ENCODE data around the gene SYT13. TPM values are rescaled to one million over a fixed set of nuclear protein-coding genes. Genes with fewer than 3 reads are reported as not detected.
"Not testable (repeated sequence)": the region's sequence is repeated elsewhere in the genome, so short reads cannot be mapped to it uniquely, and the experiment has no call there.

Gene SYT13
- polyA plus RNA-seq, 3 donors = 0.33 to 2.5 TPM; not detected in 1

DNA sequence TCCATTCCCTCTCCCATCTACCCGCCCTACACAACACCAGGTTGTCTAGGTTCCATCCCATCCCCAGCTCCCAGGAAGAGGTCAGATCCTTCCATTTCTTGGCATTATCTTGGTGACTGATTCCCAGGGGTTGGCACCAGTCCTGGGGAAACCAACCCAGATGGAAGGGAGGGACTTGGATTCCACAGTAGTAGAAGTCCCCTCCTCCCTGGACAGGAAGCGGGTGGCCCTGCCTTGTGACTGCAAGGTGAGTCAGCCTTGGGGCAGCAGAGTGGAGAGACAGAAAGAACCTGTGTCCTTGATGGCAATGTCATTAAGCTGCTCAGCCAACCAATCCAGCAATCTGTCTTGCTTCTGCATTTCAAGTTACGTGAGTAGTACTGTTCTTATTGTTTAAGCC lies 26.5 kb downstream of the SYT13 start:
- 61 to 87% (median 83%) methylated on average over 3 of the region's 3 CpGs for WGBS, 3 donors
- no peak overlapping the region for H3K27ac ChIP-seq (ENCODE audit: low read depth, low read length)

DNA sequence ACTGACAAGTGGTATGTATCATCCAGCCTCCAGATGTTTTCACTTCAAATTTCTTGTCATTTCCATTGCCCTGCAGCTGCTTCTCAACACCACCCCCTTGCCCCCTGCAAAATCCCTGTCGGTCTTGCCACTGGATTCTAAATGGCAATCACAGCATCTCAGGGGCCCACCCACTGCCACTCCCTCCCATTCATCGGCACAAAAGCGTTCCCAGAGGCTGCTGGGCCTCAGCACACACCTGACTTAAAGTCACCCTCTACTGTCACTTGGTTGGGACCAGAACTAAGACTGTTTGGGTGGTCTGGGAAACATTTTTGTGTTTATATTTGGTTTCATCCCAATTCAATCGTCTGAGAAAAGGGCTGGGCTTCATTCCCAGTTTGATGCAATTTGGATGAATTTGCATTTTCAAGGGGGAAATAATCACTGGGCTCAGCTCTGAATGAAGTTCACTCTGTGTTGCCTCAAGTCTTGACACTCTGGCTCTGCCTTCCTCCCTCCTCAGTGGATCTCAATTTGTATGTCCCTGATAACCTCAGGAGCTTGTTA lies 27.1 kb downstream of the SYT13 start:
- H3K27ac ChIP-seq (ENCODE audit: low read depth, low read length) = no peak overlapping the region
- 26 to 47% (median 36%) methylated on average over 4 of the region's 4 CpGs for WGBS, 3 donors

DNA sequence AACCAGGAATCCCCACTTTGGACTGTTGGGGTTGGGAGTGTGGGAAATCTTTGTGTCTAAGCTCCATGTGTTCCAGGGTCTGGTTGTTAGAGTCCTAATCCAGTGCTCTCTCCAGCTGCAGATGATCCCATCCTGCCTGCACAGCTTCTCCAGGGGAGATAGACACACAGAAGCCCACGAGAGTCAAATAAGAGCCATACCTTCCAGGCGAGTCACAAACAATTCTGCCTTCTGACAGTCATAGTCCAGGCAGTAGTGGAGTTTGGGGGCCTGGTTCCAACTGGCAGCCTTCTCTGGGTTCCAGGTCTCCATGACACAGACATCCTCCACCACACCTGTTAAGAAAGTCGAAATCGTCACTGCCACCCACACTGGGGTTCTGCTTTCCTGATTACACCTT lies 32.1 kb downstream of the SYT13 start:
- WGBS, 3 donors = 69 to 89% (median 83%) methylated on average over 4 of the region's 4 CpGs

DNA sequence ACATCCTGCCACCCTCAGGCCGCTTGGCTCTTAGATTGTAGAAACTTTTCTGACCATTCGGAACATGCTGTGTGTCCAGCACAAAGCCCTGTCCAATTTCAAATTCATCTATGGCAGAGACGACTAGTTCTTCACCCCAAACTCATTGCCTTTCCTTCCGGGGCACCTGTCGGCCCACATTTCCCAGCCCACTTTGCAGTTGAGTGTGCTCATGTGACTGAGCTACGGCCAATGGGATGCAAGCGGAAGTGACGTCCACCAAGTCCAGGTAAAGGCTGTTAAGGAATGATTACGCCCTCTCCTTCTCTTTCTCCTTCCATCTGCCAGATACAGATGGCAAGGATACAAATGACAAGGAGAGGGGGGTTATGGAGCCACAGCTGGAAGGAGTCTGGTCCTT lies 32.5 kb downstream of the SYT13 start:
- WGBS, 3 donors = 81 to 89% (median 81%) methylated on average over 9 of the region's 9 CpGs

More for the DNA sequence above, 32.1 kb downstream of the SYT13 start:
- H3K27ac ChIP-seq (ENCODE audit: low read depth, low read length) = no peak overlapping the region

DNA sequence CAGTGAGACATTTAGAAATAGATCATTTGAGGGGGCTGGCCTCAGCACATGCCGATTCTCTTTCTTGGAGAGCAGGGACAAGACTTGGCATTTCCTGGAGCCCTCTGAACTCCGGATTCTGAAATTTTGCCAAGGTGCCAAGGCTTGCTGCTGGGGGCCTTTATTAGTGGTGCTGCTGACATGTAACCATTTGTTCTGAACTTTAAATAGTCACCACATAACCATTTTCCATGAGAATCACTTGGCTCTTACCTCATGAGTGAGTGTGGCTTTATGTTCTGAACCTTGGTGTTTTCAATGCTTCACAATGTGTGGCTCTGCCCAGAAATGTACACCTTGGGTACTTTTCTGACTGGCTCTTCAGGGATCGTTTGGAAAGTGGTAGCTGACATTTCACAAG lies 33.3 kb downstream of the SYT13 start:
- 53 to 63% (median 63%) methylated on average over 3 of the region's 3 CpGs for WGBS, 3 donors
- no peak overlapping the region for H3K27ac ChIP-seq (ENCODE audit: low read depth, low read length)

More for the DNA sequence above, 32.5 kb downstream of the SYT13 start:
- H3K27ac ChIP-seq (ENCODE audit: low read depth, low read length) = no peak overlapping the region

DNA sequence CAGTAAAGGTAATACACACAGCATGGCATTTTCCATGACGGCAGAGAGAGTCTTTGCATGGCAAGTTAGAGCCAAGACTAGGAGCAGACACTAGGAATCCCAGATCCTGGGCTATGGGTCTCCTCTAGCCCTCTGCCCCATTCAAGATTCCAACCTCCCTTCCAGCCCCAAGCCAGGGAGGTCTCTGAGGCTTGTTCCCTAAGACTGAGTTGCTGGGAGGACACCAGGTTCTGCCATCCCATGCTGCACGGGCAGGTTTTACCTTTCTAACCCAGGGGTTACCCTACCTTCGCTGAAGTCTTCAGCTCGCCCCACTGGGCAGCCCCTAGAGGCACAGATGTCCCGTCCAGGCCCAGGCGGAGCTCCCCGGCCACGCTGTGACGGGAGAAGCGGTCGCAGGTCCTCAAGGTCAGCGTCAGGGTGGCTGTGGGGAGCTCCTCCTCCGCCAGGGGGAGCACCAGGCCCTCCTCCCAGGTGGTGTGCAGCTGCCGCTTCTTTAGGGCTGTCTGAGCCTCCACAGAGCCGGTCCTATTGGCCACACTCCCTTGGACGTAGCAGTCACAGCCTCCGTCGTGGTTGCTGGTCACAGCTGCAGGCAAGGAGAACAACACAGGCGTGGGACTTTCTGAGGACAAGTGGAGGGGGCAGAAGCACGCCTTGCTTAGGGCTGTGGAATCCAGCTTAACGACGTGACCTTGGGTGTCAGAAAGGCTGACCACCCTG lies 33.8 kb downstream of the SYT13 start:
- H3K27ac ChIP-seq (ENCODE audit: low read depth, low read length) = no peak overlapping the region
- 28 to 63% (median 61%) methylated on average over 22 of the region's 22 CpGs for WGBS, 3 donors

DNA sequence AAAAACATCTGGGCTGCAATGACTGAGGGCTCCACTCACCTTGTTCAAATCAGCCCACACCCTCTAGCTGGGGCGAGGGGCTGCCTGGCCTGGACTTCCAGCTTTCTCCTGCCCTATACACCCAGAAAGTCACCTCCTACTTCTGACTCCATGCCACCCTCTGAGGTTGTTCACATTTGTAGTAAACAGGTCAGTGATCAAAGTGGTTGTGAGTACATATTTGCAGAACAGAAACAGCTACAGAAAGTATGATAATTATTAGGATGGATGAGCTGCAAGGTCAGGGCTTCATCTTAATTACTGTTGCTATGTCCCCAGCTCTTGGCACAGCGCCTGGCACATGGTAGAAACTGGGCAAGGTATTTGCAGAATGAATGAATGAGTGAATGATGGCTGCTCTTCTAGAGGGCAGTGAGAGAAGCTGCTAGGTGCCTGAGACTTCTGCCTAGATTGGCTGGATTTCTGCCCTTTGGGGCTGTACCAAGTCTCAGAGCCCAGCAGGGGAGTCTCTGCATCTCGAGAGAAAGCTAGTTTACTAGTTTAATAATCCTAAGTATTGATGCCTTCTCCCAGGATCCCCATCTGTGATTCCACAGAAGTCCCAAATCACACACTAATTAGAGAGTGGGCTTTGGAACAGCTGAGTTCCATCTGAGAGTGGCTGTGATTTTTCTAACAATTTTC lies 36.0 kb downstream of the SYT13 start:
- WGBS, 3 donors = 64 to 66% (median 65%) methylated on average over 3 of the region's 3 CpGs
- no peak overlapping the region for H3K27ac ChIP-seq (ENCODE audit: low read depth, low read length)

DNA sequence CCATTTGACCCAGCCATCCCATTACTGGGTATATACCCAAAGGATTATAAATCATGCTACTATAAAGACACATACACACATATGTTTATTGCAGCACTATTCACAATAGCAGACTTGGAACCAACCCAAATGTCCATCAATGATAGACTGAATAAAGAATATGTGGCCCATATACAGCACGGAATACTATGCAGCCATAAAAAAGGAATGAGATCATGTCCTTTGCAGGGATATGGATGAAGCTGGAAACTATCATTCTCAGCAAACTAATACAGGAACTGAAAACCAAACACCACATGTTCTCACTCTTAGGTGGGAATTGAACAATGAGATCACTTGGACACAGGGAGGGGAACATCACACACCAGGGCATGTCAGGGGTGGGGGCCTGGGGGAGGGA lies 36.8 kb downstream of the SYT13 start:
- H3K27ac ChIP-seq (ENCODE audit: low read depth, low read length) = not testable (repeated sequence)
- 95 to 100% (median 98%) methylated on average over 1 of the region's 1 CpG for WGBS, 3 donors

DNA sequence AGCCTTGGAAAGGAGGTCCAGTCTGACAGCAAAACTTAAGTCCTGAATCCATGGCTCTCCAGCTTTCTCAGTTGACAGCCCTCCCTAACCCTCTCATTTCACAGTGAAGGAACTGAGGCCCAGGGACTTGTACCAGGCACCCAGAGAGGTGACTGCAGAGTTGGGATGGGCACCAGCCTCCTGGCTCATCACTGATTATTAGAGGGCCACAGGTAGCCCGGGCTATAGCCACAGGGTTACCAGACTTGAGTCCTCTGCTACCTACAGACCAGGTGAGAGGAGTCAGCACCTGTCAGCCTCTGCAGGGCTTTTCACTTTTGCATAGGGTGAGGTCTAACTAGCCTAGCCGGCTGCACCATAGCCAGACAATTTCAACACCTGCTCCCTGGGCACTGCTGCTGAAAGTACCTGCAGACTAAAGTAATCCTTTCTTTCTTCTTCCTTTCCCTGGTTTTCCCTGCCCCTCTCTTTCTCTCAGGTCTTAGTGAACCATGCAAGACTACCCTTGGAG lies 37.6 kb downstream of the SYT13 start:
- WGBS, 3 donors = 71 to 95% (median 93%) methylated on average over 2 of the region's 2 CpGs
- H3K27ac ChIP-seq (ENCODE audit: low read depth, low read length) = no peak overlapping the region

DNA sequence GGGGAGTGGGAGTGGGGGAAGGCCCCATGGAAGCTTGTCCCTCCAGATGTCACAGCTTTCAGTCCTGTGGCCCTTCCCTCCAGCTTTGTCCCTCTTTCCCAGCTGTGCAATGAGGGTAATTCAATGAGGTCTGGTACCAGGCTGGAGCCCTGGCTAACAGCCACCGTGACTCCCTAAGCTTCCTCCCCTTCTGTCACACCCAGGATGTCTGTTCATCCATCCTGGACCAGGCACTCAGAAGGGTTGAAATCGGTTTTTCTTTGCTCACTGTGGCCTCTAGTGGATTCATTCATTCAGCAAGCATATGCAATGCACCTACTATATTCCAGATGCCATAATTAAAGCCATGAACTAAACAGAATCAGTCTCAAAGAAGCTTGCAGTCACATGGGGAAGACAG lies 38.7 kb downstream of the SYT13 start:
- no peak overlapping the region for H3K27ac ChIP-seq (ENCODE audit: low read depth, low read length)
- 38 to 64% (median 39%) methylated on average over 2 of the region's 2 CpGs for WGBS, 3 donors

DNA sequence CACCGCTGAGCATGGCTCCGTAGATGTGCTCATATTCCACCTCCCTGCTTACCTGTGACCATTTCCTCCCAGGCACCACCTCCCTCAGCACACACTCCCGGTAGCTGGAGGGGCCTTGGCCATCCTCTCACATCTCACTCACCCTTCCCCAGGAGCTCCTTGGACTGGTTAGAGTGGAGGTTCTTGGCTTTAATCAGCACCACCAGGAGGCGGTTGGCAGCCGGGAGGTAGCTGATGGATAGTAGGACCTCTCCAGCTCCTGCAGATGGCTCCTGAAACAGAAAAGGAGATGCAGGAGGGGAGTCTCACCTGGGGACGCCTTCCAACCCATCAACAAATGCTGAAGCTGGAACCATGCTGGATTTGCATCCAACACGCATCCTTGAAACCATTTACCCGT lies 39.9 kb downstream of the SYT13 start:
- 92 to 96% (median 94%) methylated on average over 8 of the region's 8 CpGs for WGBS, 3 donors
- no peak overlapping the region for H3K27ac ChIP-seq (ENCODE audit: low read depth, low read length)

DNA sequence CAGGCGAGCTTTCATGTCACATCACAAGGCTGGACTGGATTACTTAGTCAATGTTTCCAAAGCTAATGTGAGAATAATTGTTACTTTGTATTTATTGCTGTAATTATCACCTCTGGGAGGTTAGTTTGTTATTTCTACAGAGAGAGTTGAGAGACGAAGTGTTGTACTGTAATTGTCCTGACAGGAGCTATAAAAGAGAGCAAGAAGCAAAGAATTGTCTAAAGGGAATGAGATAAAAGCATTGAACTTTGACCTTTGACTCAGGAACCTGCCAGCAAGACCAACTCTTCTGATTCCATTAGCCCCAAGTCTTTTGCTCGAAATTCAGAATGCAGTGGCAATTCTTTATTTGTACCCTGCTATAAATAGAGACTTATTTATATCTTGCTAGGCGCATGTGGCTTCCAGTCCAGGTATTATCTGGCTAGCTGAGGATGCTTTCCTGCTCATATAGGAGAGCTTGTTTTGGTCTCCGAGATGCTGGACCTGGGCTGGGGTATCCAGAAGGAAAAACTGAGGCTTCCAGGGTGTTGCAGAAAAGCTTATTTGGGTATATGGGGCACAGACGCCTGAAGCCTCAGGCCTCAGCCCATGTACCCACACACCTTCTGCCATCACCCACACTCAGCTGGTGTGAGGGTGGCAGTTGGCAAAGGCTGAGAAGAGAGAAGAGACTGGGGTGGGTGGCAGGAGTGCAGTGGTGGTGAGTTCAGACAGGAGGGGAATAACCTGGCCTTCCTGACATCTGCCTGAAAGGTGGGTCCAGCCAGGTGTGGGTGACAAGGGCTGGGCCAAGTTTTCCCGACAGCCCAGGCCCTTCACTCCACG lies 40.7 kb downstream of the SYT13 start:
- 82 to 92% (median 86%) methylated on average over 8 of the region's 8 CpGs for WGBS, 3 donors
- H3K27ac ChIP-seq (ENCODE audit: low read depth, low read length) = no peak overlapping the region

DNA sequence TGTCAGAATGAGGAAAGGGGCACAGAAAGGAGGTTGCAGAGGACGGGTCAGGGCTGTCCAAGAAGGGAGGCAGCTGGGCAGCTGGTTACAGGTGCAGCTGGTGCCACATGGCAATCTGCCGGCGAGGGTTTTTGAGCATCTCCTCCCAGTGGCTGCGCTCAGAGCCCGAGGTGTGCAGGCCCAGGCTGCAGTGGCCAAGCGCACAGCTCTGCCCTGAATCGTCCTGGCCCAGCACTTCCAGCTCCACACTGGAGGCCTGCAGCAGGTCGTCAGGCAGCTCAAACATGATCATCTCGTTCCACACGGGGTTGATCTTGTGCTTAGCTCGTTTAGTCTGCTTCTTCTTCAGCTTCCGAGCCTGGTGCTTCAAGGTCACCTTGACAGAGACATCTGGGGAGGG lies 42.2 kb downstream of the SYT13 start:
- 83 to 86% (median 84%) methylated on average over 12 of the region's 12 CpGs for WGBS, 3 donors
- no peak overlapping the region for H3K27ac ChIP-seq (ENCODE audit: low read depth, low read length)

DNA sequence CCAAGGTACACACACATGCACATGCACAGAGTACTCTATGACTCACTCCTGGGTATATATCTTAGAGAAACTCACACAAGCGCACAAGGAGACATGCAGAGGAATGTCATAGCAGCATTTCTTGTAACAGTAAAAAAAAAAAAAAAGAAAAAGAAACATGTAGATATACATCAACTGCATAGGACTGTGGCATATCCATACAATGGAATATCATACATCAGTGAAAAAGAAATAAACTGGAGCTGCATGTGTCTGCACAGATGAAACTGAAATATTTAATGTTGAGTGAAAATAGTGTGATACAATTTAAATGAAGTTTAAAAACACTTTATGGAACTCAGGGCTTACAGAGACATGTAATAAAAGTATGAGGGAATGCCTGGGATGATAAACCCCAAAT lies 46.4 kb downstream of the SYT13 start:
- 100% methylated on average over 1 of the region's 1 CpG for WGBS, 3 donors
- no peak overlapping the region for H3K27ac ChIP-seq (ENCODE audit: low read depth, low read length)

DNA sequence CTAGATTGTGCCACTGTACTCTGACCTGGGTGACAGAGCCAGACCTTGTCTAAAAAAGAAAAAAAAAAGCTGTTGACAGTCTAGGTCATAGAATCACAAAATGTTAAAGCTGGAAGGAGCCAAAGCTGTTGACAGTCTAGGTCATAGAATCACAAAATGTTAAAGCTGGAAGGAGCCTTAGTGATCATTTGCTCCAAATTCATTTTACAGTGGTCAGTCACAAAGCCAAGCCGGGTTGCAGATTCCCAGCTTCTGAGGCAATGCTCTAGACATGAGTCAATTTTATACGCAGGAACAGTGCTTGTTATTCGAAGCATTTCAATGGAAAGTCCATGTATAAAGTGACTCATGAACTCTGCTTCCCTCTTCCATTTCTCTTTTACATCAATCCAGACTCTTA lies 47.4 kb downstream of the SYT13 start:
- H3K27ac ChIP-seq (ENCODE audit: low read depth, low read length) = no peak overlapping the region

DNA sequence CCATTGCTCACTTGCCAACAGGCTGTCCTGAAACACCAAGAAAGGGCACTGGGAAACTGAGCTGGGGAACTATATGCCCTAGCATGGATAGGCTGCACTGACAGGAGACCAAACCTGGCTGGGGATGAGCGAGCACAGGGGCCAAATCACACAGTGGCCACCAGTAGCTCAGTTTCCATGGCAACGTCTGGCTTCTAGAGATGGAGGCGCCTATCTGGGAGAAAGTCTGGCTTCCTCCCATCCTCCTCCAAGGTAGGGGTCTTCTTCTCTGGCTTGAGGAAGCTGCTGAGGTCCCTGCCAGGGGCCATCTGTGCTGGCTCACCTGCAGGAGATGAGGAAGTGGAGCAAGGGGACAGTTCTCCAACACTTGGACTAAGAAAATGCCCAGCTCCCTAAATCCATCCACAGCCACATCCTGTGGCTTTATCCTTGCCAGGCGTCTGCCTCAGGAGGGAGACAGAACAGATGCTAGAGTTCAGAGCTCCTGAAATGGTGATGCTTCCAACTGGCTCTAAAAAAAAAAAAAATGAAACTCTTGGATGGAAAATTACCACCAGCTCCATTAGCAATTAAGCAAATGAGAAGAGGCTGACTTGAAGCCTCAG lies 48.3 kb downstream of the SYT13 start:
- 42 to 53% (median 44%) methylated on average over 4 of the region's 4 CpGs for WGBS, 3 donors
- no peak overlapping the region for H3K27ac ChIP-seq (ENCODE audit: low read depth, low read length)

More for the DNA sequence above, 47.4 kb downstream of the SYT13 start:
- WGBS, 3 donors = 64 to 81% (median 66%) methylated on average over 3 of the region's 3 CpGs

DNA sequence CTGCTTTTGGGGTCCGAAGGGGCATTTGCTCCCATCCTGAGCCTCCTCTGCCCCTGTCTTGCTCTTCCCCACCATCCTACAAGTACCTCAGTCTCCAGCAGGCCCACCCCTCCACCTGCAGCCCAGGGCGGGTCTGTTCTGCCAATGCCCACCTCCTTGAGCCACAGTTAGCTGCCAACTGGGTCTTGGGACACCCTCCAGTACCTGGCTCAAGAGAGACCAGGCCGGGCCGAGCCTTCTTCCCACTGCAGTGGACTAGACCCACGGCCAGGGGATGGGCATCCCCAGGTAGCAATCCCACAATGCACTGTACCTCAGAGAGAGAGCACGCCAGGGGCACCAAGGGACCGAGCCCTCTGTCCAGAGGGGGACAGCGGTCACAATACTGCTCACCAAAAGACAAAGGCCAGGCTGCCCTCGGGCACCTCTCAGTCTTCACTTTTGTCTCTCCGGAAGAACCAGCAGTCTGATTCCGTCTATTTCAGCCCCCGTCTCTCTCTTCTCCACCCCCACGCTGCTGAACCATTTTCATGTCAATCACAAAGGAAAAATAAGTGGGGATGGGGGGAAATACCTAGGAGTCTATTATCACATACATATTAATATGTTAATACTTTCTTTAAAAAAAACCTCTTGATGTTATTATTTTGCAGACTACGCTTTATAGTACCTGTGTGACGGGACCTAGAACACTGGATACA lies 51.7 kb downstream of the SYT13 start:
- no peak overlapping the region for H3K27ac ChIP-seq (ENCODE audit: low read depth, low read length)
- WGBS, 3 donors = 94 to 95% (median 95%) methylated on average over 15 of the region's 15 CpGs

DNA sequence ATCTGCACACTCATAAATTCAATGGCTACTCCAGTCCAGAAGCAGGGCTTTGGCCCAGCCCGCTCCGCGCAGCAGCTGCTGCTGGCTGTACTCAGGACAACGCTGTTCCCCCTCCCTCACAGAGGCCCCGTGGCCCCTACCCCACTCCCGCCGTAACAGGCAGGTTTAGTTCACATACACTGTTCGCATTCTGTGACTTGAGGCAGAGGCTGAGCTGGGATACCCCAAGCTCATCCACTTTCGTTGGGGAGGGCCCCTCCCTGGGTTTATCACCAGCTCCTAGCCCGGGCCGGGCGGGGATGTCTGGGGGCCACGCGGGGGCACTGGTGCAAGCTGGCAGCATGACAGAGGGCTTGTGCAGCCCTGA lies 52.4 kb downstream of the SYT13 start:
- 71 to 79% (median 73%) methylated on average over 14 of the region's 14 CpGs for WGBS, 3 donors
- no peak overlapping the region for H3K27ac ChIP-seq (ENCODE audit: low read depth, low read length)

Measured in adipose tissue (tissue), 3 donors.